HUES64 (cell line): ENCODE data around the gene NRDC.

Experiments used
- H3K27ac ChIP-seq: 2 replicates; pipeline ENCODE4 v1.7.0; 2013; ENCODE audit warnings: low read depth, low read length, inconsistent platforms
- H3K27me3 ChIP-seq: 2 replicates; pipeline ENCODE4 v1.6.1; 2013; ENCODE audit warnings: mild to moderate bottlenecking, low read length; ENCODE audit not compliant: insufficient read depth
- H3K36me3 ChIP-seq: 2 replicates; pipeline ENCODE4 v1.6.1; 2013; ENCODE audit warnings: mild to moderate bottlenecking, low read length; ENCODE audit not compliant: insufficient read depth
- H3K4me1 ChIP-seq: 2 replicates; pipeline ENCODE4 v1.6.1; 2013; ENCODE audit warnings: mild to moderate bottlenecking, low read length, moderate library complexity; ENCODE audit not compliant: insufficient read depth
- H3K4me3 ChIP-seq: 2 replicates; pipeline ENCODE4 v1.5.1; 2013; ENCODE audit warnings: mild to moderate bottlenecking, low read length, moderate library complexity
- H3K9ac ChIP-seq: 2 replicates; pipeline ENCODE4 v1.6.1; 2013; ENCODE audit warnings: mild to moderate bottlenecking, low read depth, low read length
- H3K9me3 ChIP-seq: 2 replicates; pipeline ENCODE4 v1.6.1; 2013; ENCODE audit warnings: low read depth, low read length; ENCODE audit not compliant: insufficient read depth
- WGBS: fragments of 150-250, 120-280 bp; methylation state at CpG from one replicate; pipeline ENCODE4 v1.1.7; 2013; ENCODE audit warnings: missing lambda C conversion rate; 5-methylcytosine and 5-hydroxymethylcytosine counted together

The NRDC gene

DNA sequence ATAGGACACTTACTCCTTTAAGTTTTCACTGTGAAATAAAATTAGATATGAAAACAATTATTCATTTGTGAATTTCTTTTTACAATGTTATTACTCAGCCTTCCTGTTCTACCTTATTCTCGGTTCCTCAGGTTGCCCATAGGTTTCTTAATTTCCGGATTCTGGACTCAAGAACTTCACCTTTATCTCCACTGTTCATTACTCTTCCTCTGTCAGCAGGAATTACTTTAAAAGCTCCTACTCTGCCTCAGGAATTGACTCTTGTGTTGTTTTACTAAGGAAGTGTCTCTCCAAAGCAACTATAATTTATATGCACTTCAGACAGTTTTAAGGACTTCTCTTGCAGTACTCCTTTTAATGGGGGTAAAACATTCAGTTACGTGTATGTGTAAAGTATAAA, 137.9 kb downstream of the NRDC start:
- peaks cover 33% of the 10 kb centered on the region for H3K4me1 ChIP-seq

More for the DNA sequence above, 137.9 kb downstream of the NRDC start:
- H3K9ac ChIP-seq = no peak overlapping the region
- no peaks in the 10 kb centered on the region for H3K36me3 ChIP-seq
- H3K9me3 ChIP-seq = no peaks in the 10 kb centered on the region
- H3K27ac ChIP-seq = no peak overlapping the region
- 94% methylated on average over 3 of the region's 3 CpGs for WGBS
- H3K27me3 ChIP-seq = no peaks in the 10 kb centered on the region
- no peak overlapping the region for H3K4me3 ChIP-seq
